ENCODE results near the gene KRT82.

Gene KRT82

GRCh38 chr12:52398176-52398575, 8.0 kb downstream of the KRT82 start:
- no peak overlapping the region for H2AFZ ChIP-seq (ENCODE audit: low read depth, low read length)
- no peak overlapping the region for H3K4me3 ChIP-seq (ENCODE audit: low read length)
- peaks cover 3% of the 10 kb centered on the region for H3K27me3 ChIP-seq (ENCODE audit: insufficient read depth, low read length)
- H3K9me3 ChIP-seq (ENCODE audit: low read length): no peaks in the 10 kb centered on the region
- no peaks in the 10 kb centered on the region for H3K4me1 ChIP-seq (ENCODE audit: insufficient read depth, low read length)
- no peaks in the 10 kb centered on the region for H3K36me3 ChIP-seq (ENCODE audit: insufficient read depth, low read length)

DNA sequence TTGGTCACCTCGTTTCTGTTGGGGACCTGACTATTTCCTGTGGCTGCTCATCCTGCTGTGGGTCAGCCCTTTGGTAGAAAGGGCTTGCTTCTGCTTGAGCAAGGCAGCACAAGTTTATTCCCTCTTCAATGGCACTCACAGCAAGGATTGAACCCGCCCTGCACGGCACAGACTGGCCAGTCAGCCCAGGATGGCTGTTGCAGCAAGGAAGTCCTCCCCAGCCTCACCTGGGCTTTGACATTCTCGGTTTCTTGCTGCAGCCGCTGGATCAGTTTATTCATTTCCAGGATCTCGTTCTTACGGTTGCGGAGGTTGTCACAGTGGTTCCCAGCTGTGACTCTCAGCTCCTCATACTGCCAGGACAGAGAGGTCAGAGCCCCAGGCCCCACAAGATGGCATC, 9.5 kb downstream of the KRT82 start:
- Histone ChIP-seq H3K4me1 (ENCODE audit: insufficient read depth, low read length) (no peaks in the 10 kb centered on the region), H3K4me3 (ENCODE audit: low read length) (no peak overlapping the region), H3K27me3 (ENCODE audit: insufficient read depth, low read length) (peaks cover 3% of the 10 kb centered on the region), H2AFZ (ENCODE audit: low read depth, low read length) (no peak overlapping the region), H3K36me3 (ENCODE audit: insufficient read depth, low read length) (no peaks in the 10 kb centered on the region), H3K9me3 (ENCODE audit: low read length) (no peaks in the 10 kb centered on the region)

GRCh38 chr12:52395761-52396434, 10.2 kb downstream of the KRT82 start:
- Histone ChIP-seq H3K4me1 (ENCODE audit: insufficient read depth, low read length) (no peaks in the 10 kb centered on the region), H3K9me3 (ENCODE audit: low read length) (no peaks in the 10 kb centered on the region), H2AFZ (ENCODE audit: low read depth, low read length) (no peak overlapping the region), H3K36me3 (ENCODE audit: insufficient read depth, low read length) (no peaks in the 10 kb centered on the region), H3K4me3 (ENCODE audit: low read length) (no peak overlapping the region), H3K27me3 (ENCODE audit: insufficient read depth, low read length) (peaks cover 9% of the 10 kb centered on the region)

DNA sequence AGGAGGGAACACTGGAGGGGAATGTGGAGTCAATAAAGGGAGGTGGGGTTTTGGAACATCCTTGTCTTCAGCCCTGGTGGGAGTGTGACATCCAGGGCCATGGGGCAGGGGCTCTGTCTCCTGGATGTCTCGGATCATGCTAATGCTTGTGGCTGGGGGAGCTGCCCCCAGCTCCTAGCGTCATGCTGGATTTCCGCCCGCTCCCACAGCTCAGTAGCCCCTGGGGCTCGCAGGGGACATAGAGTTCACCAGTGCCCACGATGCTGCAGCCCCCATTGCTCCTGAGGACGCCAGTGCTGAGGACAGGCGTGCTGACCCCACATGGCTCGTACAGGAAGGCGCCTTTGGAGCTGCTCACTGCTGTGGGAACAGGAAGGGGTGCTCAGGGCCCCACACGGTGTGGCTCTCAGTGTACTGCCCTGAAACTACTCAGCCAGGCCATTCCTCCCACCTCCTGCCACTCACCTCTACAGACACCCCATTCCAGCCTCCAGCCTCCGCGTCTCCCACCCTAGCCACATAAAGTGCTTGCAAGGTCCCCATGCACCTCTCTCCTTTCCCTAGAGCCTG, 11.2 kb downstream of the KRT82 start:
- peaks cover 9% of the 10 kb centered on the region for H3K27me3 ChIP-seq (ENCODE audit: insufficient read depth, low read length)
- H3K36me3 ChIP-seq (ENCODE audit: insufficient read depth, low read length): no peaks in the 10 kb centered on the region
- no peaks in the 10 kb centered on the region for H3K9me3 ChIP-seq (ENCODE audit: low read length)
- H3K4me1 ChIP-seq (ENCODE audit: insufficient read depth, low read length): no peaks in the 10 kb centered on the region
- no peak overlapping the region for H3K4me3 ChIP-seq (ENCODE audit: low read length)
- H2AFZ ChIP-seq (ENCODE audit: low read depth, low read length): no peak overlapping the region

DNA sequence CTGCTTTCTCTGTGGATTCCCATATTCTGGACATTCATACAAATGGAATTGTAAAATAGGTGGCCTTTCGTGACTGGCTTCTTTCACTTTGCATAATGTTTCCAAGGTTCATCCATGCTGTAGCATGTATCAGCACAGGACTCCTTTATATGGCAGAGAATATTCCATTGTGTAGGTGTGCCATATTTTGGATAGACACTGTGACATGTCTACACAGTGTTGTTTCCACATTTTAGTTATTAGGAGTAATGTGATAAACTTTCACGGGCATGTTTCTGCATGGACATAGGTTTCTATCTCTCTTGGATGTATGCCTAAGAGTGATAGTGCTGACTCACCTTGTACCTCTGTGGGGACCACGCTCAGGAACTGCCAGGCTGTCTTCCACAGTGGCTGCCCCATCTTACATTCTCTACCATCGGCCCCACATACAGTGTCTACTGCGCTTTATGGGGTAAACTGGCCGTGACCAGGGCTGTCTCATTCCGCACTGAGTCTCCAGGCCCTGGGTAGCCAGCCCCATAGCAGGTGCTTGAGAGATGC, 13.6 kb downstream of the KRT82 start:
- peaks cover 15% of the 10 kb centered on the region for H3K27me3 ChIP-seq (ENCODE audit: insufficient read depth, low read length)
- no peaks in the 10 kb centered on the region for H3K36me3 ChIP-seq (ENCODE audit: insufficient read depth, low read length)
- H3K9me3 ChIP-seq (ENCODE audit: low read length): no peaks in the 10 kb centered on the region

GRCh38 chr12:52391618-52392002, 14.5 kb downstream of the KRT82 start:
- no peaks in the 10 kb centered on the region for H3K4me1 ChIP-seq (ENCODE audit: insufficient read depth, low read length)
- H2AFZ ChIP-seq (ENCODE audit: low read depth, low read length): no peak overlapping the region
- H3K27me3 ChIP-seq (ENCODE audit: insufficient read depth, low read length): peaks cover 14% of the 10 kb centered on the region
- no peaks in the 10 kb centered on the region for H3K9me3 ChIP-seq (ENCODE audit: low read length)
- no peaks in the 10 kb centered on the region for H3K36me3 ChIP-seq (ENCODE audit: insufficient read depth, low read length)
- H3K4me3 ChIP-seq (ENCODE audit: low read length): no peak overlapping the region

More for the DNA sequence above, 13.6 kb downstream of the KRT82 start:
- no peaks in the 10 kb centered on the region for H3K4me1 ChIP-seq (ENCODE audit: insufficient read depth, low read length)
- no peak overlapping the region for H2AFZ ChIP-seq (ENCODE audit: low read depth, low read length)
- H3K4me3 ChIP-seq (ENCODE audit: low read length): no peak overlapping the region

DNA sequence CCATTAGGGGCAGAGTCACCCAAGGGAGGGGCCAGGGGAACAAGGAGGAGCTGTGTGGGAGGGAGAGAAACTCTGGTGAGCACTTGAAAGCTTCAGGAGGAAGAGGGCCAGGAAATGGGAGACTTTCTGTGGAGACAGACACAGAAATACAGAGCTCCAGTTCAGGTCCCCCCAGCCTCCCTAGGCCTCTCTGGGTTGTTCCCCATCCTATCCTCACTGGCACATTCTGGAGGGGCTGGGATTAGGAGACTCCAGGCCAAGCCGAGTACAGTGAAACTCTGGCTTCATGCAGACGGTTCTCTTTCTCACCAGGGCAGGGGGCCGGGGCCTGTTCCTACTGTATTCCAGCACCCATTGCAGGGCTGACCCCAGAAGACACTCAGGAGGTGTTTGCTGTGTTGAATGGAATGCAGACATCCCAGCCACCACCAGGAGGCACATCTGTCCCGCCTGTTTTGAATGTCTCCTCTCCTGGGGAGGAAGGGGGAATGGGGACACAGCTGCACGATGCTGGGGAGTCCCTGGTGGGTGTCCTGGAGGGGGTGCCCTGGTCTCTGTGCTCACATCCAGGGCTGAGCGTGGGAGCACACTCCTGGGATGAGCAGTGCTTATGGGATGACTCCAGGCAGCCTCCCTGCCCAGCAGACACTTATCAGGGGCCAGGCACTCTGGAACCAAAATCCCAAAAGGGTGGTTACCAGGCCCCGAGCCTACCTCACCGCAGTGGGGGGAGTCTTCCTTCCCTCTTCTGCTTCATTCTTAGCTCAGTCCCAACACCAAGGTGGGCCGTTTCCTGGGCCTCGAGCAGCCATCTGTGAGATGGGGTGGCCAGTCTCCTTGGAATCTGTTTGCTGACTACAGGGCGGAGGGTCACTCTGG, 15.2 kb downstream of the KRT82 start:
- H3K4me1 ChIP-seq (ENCODE audit: insufficient read depth, low read length): no peaks in the 10 kb centered on the region
- no peak overlapping the region for H2AFZ ChIP-seq (ENCODE audit: low read depth, low read length)
- no peaks in the 10 kb centered on the region for H3K9me3 ChIP-seq (ENCODE audit: low read length)
- no peaks in the 10 kb centered on the region for H3K36me3 ChIP-seq (ENCODE audit: insufficient read depth, low read length)
- H3K4me3 ChIP-seq (ENCODE audit: low read length): no peak overlapping the region
- peaks cover 13% of the 10 kb centered on the region for H3K27me3 ChIP-seq (ENCODE audit: insufficient read depth, low read length)

- Histone ChIP-seq H2AFZ (ENCODE audit: low read depth, low read length) (no peak overlapping the region), H3K9me3 (ENCODE audit: low read length) (no peaks in the 10 kb centered on the region), H3K4me3 (ENCODE audit: low read length) (no peak overlapping the region), H3K27me3 (ENCODE audit: insufficient read depth, low read length) (peaks cover 16% of the 10 kb centered on the region), H3K36me3 (ENCODE audit: insufficient read depth, low read length) (no peaks in the 10 kb centered on the region), H3K4me1 (ENCODE audit: insufficient read depth, low read length) (no peaks in the 10 kb centered on the region)
Observed at GRCh38 chr12:52389313-52390207, 16.6 kb downstream of the KRT82 start.

- Histone ChIP-seq H3K27me3 (ENCODE audit: insufficient read depth, low read length) (peaks cover 16% of the 10 kb centered on the region), H3K9me3 (ENCODE audit: low read length) (no peaks in the 10 kb centered on the region), H2AFZ (ENCODE audit: low read depth, low read length) (no peak overlapping the region), H3K36me3 (ENCODE audit: insufficient read depth, low read length) (no peaks in the 10 kb centered on the region), H3K4me1 (ENCODE audit: insufficient read depth, low read length) (no peaks in the 10 kb centered on the region), H3K4me3 (ENCODE audit: low read length) (no peak overlapping the region)
Observed at GRCh38 chr12:52387859-52388258, 18.3 kb downstream of the KRT82 start.

GRCh38 chr12:52385226-52385702, 20.9 kb downstream of the KRT82 start, which contains the start of gene KRT84:
Gene KRT84 (minus strand): TSS chr12:52385652. CDS start chr12:52385585, 67 bp downstream.
- Histone ChIP-seq H3K4me3 (ENCODE audit: low read length) (no peak within 1 kb of the TSS), H3K4me1 (ENCODE audit: insufficient read depth, low read length) (no peaks in the 10 kb centered on the region), H2AFZ (ENCODE audit: low read depth, low read length) (no peak within 1 kb of the TSS), H3K36me3 (ENCODE audit: insufficient read depth, low read length) (no peaks in the 10 kb centered on the region), H3K9me3 (ENCODE audit: low read length) (no peaks in the 10 kb centered on the region), H3K27me3 (ENCODE audit: insufficient read depth, low read length) (peaks cover 9% of the 10 kb centered on the region)

GRCh38 chr12:52383331-52383730, 22.8 kb downstream of the KRT82 start:
- Histone ChIP-seq H2AFZ (ENCODE audit: low read depth, low read length) (no peak overlapping the region), H3K4me1 (ENCODE audit: insufficient read depth, low read length) (no peaks in the 10 kb centered on the region), H3K9me3 (ENCODE audit: low read length) (no peaks in the 10 kb centered on the region), H3K36me3 (ENCODE audit: insufficient read depth, low read length) (no peaks in the 10 kb centered on the region), H3K27me3 (ENCODE audit: insufficient read depth, low read length) (peaks cover 8% of the 10 kb centered on the region), H3K4me3 (ENCODE audit: low read length) (no peak overlapping the region)

DNA sequence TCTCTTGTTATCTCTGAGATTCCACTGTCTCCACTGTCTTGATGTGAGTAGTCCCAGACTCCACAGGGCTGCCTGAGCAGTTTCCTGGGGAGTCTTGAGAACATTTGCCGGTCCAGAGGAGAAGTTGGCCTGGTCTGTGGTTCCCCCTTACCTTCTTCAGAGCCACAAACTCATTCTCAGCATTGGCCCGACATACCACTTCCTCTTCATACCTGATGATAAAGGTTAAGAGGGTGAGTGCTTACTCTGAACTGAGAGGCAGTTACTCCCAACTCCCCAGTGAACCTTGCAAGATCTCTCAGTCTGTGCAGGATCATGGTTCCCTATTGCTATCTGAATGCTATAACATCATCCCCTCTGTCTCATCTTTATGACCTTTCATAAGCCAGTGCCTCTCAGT, 23.3 kb downstream of the KRT82 start:
- Histone ChIP-seq H3K9me3 (ENCODE audit: low read length) (no peaks in the 10 kb centered on the region), H2AFZ (ENCODE audit: low read depth, low read length) (no peak overlapping the region), H3K36me3 (ENCODE audit: insufficient read depth, low read length) (no peaks in the 10 kb centered on the region), H3K27me3 (ENCODE audit: insufficient read depth, low read length) (peaks cover 3% of the 10 kb centered on the region), H3K4me1 (ENCODE audit: insufficient read depth, low read length) (no peaks in the 10 kb centered on the region), H3K4me3 (ENCODE audit: low read length) (no peak overlapping the region)
